Measurements from ENCODE around the gene JMJD8.

The JMJD8 gene

DNA sequence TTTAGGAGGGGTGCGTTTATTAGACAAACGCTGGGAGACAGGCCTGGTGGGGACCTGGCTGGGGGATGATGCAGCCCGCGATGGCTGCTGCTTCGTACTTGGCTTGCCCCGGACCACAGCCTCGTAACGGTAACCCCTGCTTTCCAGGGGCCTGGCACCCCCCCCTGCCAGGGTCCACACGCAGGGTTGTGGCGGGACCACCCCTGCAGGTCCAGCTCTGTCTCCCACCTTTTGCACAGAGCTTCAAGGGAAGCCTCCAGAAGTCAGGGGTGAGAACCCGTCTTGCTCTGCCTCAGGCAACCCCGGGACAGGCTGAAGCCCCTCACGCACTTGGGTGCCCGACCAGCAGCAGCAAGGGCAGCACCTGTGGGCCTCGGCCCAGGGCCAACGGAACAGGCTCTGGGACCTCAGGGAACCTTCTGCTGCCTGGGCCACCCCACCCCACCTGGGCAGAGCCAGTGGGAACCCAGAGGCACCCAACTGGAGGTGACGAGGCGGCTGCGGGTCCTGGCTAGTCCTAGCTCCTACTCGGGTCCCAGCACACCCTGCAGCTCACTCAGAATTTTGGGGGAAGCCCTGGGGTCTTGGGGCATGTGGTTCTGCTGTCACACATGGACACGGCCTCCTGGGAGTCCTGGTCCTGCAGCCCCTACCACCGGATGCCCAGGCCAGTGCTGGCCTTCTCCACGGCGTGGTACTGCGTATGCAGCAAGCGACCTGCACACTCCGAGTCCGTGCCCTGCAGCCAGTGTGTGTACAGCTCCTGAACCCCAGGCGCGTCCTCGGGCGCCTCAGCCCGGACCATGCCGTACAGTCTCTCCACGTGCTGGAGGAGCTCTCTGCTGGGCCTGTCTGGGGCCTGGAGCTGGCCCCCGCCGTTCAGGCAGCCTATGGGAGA, 45.9 kb upstream of the JMJD8 start:
- no peak for DNase-seq (ENCODE audit: low read depth in 2 of 2)
- H3K4me3 ChIP-seq (replicated peaks in 1 of 2; ENCODE audit: low read depth in 2 of 2, low read length in 2 of 2) = no peak overlapping the region
- TF ChIP-seq, protein P1, sequence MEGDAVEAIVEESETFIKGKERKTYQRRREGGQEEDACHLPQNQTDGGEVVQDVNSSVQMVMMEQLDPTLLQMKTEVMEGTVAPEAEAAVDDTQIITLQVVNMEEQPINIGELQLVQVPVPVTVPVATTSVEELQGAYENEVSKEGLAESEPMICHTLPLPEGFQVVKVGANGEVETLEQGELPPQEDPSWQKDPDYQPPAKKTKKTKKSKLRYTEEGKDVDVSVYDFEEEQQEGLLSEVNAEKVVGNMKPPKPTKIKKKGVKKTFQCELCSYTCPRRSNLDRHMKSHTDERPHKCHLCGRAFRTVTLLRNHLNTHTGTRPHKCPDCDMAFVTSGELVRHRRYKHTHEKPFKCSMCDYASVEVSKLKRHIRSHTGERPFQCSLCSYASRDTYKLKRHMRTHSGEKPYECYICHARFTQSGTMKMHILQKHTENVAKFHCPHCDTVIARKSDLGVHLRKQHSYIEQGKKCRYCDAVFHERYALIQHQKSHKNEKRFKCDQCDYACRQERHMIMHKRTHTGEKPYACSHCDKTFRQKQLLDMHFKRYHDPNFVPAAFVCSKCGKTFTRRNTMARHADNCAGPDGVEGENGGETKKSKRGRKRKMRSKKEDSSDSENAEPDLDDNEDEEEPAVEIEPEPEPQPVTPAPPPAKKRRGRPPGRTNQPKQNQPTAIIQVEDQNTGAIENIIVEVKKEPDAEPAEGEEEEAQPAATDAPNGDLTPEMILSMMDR (IDR thresholded peaks at IDR 0.05; ENCODE audit: low read depth, low read length) = no peak

DNA sequence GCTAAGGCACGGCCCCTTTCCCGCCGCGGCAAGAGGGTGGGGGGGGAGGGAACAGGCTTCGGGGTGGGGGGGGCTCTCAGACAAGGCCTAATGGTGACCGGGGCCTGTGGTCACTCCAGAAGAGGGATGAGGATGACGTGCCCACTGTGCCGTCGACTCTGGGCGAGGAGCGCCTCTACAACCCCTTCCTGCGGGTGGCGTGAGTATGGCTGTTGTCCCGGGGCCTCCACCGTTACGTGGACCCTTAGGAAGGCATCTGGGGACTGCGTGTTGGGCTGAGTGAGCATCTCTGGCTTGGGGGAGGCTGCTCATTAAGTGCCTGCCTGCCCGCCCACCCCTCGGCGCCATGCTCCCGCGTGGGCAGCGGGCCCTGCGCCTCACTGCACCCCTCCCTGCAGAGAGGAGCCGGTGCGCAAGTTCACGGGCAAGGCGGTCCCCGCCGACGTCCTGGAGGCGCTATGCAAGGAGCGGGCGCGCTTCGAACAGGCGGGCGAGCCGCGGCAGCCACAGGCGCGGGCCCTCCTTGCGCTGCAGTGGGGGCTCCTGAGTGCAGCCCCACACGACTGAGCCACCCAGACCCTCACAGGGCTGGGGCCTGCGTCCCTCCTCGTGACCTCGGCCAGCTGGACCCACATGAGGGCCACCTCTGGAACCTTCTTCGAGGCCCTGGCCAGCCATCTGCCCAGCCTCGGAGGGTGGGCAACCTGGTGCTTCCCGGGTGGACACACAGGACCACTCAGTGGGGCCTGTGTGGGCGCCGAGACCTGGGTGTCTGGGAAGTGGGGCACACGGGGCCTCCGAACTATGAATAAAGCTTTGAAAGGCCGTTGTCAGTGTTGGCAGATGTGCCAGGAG, 45.0 kb upstream of the JMJD8 start:
- DNase-seq (ENCODE audit: low read depth in 2 of 2) = no peak
- H3K4me3 ChIP-seq (replicated peaks in 1 of 2; ENCODE audit: low read depth in 2 of 2, low read length in 2 of 2) = peak overlapping the region in 1 of 2 donors; percentile 45
- TF ChIP-seq, protein P1 (IDR thresholded peaks at IDR 0.05; ENCODE audit: low read depth, low read length) = no peak

DNA sequence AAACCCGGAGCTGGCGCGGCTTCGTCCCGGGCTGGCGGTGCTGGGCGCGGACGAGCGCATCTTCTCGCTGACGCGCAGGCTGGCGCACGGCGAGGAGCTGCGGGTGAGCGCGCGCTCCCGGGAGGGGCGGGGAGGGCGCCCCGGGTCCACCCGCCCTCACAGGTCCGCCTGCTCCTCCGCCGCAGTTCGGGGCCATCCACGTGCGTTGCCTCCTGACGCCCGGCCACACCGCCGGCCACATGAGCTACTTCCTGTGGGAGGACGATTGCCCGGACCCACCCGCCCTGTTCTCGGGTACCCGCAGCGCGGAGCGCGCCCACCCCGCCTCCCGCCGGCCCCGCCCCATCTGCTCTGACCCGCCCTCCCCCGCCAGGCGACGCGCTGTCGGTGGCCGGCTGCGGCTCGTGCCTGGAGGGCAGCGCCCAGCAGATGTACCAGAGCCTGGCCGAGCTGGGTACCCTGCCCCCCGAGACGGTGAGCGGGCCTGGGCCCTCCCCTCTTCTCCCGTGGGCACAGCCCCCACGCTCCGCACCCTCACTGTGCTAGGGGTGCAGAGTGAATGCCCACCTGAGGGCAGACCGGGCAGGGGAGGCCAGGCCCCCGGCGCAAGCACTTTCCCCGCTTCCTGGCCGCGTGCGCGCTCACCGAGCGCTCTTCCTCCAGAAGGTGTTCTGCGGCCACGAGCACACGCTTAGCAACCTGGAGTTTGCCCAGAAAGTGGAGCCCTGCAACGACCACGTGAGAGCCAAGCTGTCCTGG, 44.2 kb upstream of the JMJD8 start:
- TF ChIP-seq, protein P1 (IDR thresholded peaks at IDR 0.05; ENCODE audit: low read depth, low read length) = no peak
- DNase-seq (ENCODE audit: low read depth in 2 of 2) = peak; percentile 79 to 82
- H3K4me3 ChIP-seq (replicated peaks in 1 of 2; ENCODE audit: low read depth in 2 of 2, low read length in 2 of 2) = peak overlapping the region; percentile 45 to 63

DNA sequence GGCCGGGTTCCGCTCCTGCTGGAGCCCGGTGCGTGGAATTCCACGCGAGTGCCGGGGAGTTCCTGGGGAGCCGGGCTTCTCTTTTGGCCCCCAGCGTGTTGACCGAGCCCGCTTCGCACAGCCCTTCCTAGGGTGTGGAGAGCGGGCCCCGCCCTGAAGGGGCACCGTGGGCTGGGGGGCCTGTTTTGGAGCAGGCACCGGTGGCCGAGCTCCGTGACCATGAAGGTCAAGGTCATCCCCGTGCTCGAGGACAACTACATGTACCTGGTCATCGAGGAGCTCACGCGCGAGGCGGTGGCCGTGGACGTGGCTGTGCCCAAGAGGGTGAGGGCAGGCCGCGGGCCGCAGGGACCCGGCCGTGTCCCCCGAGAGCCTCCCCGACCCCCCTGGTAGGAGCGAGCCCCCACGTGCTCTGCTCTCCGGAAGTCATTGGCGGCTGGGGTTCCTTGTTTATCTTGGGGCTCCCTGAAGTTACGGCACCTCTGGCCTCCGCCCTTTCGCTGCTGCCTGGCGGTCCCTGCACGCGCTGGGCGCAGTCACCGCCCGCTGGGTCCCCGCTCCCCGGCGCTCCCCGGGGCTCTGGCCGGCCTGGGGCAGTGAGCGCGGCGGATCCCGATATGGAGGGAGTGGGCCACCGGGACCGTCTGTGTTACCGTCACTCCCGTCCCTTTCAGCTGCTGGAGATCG, 43.3 kb upstream of the JMJD8 start:
- no peak for DNase-seq (ENCODE audit: low read depth in 2 of 2)

DNA sequence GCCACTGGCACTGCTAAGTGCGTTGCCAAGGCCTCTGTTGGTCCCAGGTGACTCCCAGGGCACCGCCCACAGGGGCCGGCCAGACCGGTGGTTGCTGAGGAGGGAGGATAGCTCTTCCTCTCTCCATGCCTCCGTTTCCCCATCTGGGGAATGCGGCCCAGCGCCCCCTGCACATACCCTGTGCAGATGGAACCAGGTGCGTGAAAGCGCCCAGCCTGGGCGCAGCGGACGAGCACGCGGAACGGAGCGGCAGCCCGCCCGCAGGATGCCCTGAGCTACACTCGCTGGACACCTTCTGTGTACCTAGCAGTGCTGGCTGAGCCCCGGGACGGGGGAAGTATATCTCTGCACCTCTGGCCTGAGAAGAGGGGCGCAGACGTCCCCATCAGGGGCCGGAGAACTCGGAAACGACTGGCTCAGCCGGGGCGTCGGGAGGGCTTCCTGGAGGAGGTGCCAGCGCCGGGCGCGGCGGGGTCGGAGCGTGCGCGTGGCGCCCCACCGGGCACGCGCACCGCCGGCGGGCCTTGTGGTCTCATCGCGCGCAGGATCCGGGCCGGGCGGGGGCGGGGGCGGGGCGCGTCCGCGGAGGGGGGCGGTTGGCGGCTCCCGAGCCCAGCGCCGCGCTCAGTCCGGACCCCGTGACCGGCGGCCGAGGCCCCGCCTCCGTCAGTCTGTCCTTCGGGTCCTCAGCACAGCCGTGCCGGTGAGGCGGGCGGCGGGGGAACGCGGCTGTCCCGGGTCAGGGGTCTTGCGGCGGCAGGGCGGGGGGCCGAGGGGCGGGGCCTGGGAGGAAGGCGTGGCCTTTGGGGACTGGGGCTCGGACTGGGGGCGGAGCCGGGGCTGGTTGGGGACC, 42.5 kb upstream of the JMJD8 start, which contains the start of the genes CCDC78 and HAGHL:
TSS of gene CCDC78 (minus strand) at position 6 of the 853 bp plus-strand sequence. CDS start 76 bp downstream, outside the sequence.
TSS of gene HAGHL (plus strand) at position 669 of the 853 bp plus-strand sequence. CDS start 404 bp downstream, outside the sequence.
- DNase-seq (ENCODE audit: low read depth in 2 of 2) = peak in 1 of 2 donors; percentile 63
- peak within 1 kb of the TSS; percentile 63 to 81 for H3K4me3 ChIP-seq (replicated peaks in 1 of 2; ENCODE audit: low read depth in 2 of 2, low read length in 2 of 2)
- TF ChIP-seq, protein P1 (IDR thresholded peaks at IDR 0.05; ENCODE audit: low read depth, low read length) = no peak

More for the DNA sequence above, 43.3 kb upstream of the JMJD8 start:
- peak overlapping the region; percentile 63 to 81 for H3K4me3 ChIP-seq (replicated peaks in 1 of 2; ENCODE audit: low read depth in 2 of 2, low read length in 2 of 2)
- TF ChIP-seq, protein P1 (IDR thresholded peaks at IDR 0.05; ENCODE audit: low read depth, low read length) = no peak

All from cardiac fibroblast (primary cell).